Activated naive CD4-positive, alpha-beta T cell treated with anti-CD3 and anti-CD28 coated beads, Interleukin-2, amount 10 ng/mL, durations not matched to agents 7 days and 5 days (primary cell): ENCODE measurements around the gene WIPF1.
"Not testable (repeated sequence)": the region's sequence is repeated elsewhere in the genome, so short reads cannot be mapped to it uniquely, and the experiment has no call there.

Experiments used
- CTCF ChIA-PET: fragments of 350-600 bp; sonication (Branson Sonifier 250); formaldehyde crosslinking; loops from one replicate; lab custom pipeline; 2021; ENCODE audit warnings: antibody characterized with exemption; lab: Charles Lee
- DNase-seq: peaks from one replicate; pipeline ENCODE4 v3.0.0-alpha.2; 2020
- H3K27ac Mint-ChIP-seq: one replicate; pipeline ENCODE4 v1.8.0; 2021; ENCODE audit warnings: mild to moderate bottlenecking, moderate library complexity, mixed read lengths
- H3K27me3 Mint-ChIP-seq: one replicate; pipeline ENCODE4 v1.8.0; 2021; ENCODE audit warnings: mild to moderate bottlenecking, mixed read lengths
- H3K36me3 Mint-ChIP-seq: one replicate; pipeline ENCODE4 v1.8.0; 2021; ENCODE audit warnings: mixed read lengths
- H3K4me1 Mint-ChIP-seq: one replicate; pipeline ENCODE4 v1.8.0; 2021; ENCODE audit warnings: mixed read lengths
- H3K4me3 Mint-ChIP-seq: one replicate; pipeline ENCODE4 v1.8.0; 2021; ENCODE audit warnings: mild to moderate bottlenecking, moderate library complexity, mixed read lengths
- H3K9me3 Mint-ChIP-seq: one replicate; pipeline ENCODE4 v1.8.0; 2021; ENCODE audit warnings: mixed read lengths

Gene WIPF1

GRCh38 chr2:174548646-174549045, 49.0 kb downstream of the WIPF1 start:
- CTCF ChIA-PET, result interaction anchor here (1.0 to 3.9 kb wide), 4 partner anchors 55 to 141 kb away, joined by 3 to 132 read pairs (median 5); partner anchors contain the start of gene GPR155
- H3K27me3 Mint-ChIP-seq, DNase-seq, H3K4me3 Mint-ChIP-seq, H3K27ac Mint-ChIP-seq, H3K9me3 Mint-ChIP-seq: not testable (repeated sequence)
- H3K4me1 Mint-ChIP-seq, result peaks cover 23% of the 10 kb centered on the region
- H3K36me3 Mint-ChIP-seq, result peaks cover 14% of the 10 kb centered on the region

DNA sequence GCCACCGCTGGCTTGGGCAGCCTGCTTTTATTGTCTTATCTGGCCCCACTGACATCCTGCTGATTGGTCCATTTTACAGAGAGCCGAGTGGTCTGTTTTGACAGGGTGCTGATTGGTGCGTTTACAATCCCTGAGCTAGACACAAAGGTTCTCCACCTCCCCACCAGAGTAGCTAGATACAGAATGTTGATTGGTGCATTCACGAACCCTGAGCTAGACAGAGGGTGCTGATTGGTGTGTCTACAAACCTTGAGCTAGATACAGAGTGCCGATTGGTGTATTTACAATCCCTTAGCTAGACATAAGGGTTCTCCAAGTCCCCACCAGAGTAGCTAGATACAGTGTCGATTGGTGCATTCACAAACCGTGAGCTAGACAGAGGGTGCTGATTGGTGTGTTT, 49.6 kb downstream of the WIPF1 start:
- H3K9me3 Mint-ChIP-seq, H3K27me3 Mint-ChIP-seq, DNase-seq, H3K4me3 Mint-ChIP-seq: not testable (repeated sequence)
- H3K36me3 Mint-ChIP-seq, result peaks cover 14% of the 10 kb centered on the region
- H3K27ac Mint-ChIP-seq, result peak overlapping the region; percentile 49
- CTCF ChIA-PET, result interaction anchor here (0.9 to 3.9 kb wide), 8 partner anchors 27 to 207 kb away, joined by 3 to 132 read pairs (median 4); no protein-coding TSS in a partner anchor
- peaks cover 19% of the 10 kb centered on the region for H3K4me1 Mint-ChIP-seq

- CTCF ChIA-PET, result interaction anchor here (0.6 to 3.9 kb wide), 28 partner anchors 9 to 205 kb away, joined by 3 to 132 read pairs (median 4); no protein-coding TSS in a partner anchor
- H3K27me3 Mint-ChIP-seq, result no peaks in the 10 kb centered on the region
- peak; percentile 66 for DNase-seq
- peaks cover 7% of the 10 kb centered on the region for H3K4me1 Mint-ChIP-seq
- H3K27ac Mint-ChIP-seq, result no peak overlapping the region
- H3K9me3 Mint-ChIP-seq, result no peaks in the 10 kb centered on the region
- peaks cover 8% of the 10 kb centered on the region for H3K36me3 Mint-ChIP-seq
- H3K4me3 Mint-ChIP-seq, result no peak overlapping the region
Measured at GRCh38 chr2:174546519-174547506, 50.8 kb downstream of the WIPF1 start.

GRCh38 chr2:174545240-174545639, 52.4 kb downstream of the WIPF1 start:
- H3K4me3 Mint-ChIP-seq, result no peak overlapping the region
- no peaks in the 10 kb centered on the region for H3K9me3 Mint-ChIP-seq
- DNase-seq, result no peak
- peaks cover 4% of the 10 kb centered on the region for H3K36me3 Mint-ChIP-seq
- CTCF ChIA-PET, result interaction anchor here (3.5 kb wide), 1 partner anchor 82 kb away, joined by 25 read pairs; no protein-coding TSS in a partner anchor
- peaks cover 4% of the 10 kb centered on the region for H3K4me1 Mint-ChIP-seq
- no peak overlapping the region for H3K27ac Mint-ChIP-seq
- peaks cover 3% of the 10 kb centered on the region for H3K27me3 Mint-ChIP-seq

DNA sequence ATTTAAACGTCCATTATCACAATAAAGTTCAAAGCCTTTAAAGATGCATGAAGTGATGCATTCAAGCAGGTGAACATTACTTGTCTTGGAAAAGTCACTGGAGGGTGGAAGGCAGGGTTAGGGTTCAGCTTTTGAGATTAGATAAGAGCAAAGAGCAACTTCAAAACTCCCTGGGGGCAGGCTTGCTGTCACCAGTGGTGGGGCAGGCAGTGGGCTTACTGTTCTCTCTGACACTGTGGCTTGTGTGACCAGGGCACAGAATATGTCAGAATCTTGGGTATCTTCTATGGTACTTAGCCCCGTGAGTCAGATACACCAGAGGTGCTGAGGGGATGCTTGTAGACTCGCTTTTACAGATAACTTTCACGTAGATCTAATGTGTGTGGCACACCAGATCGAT, 52.8 kb downstream of the WIPF1 start:
- Mint-ChIP-seq H3K27me3 (peaks cover 3% of the 10 kb centered on the region), H3K4me3 (no peak overlapping the region), H3K27ac (no peak overlapping the region), H3K36me3 (peaks cover 4% of the 10 kb centered on the region), H3K9me3 (no peaks in the 10 kb centered on the region), H3K4me1 (peaks cover 5% of the 10 kb centered on the region)
- DNase-seq, result no peak
- CTCF ChIA-PET, result interaction anchor here (3.5 kb wide), 1 partner anchor 82 kb away, joined by 25 read pairs; no protein-coding TSS in a partner anchor

DNA sequence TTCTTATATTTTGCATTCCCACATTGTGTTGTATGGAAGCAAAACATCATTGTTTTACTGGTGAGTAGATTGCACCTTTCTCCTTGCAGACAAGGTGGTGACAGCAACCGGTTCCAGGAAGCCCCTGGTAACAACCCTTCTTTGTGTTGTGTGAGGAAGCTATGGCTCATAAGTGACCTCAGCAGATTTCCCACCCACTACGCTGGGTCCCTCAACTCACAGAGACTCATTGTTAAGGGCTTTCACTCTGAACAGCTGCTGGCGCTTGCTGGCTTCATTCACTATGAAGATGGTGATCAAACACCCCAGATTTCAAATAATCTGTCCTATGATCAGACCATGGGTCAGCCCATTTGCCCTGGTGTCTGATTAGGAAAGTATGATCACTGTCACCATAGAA, 53.4 kb downstream of the WIPF1 start:
- no peak for DNase-seq
- CTCF ChIA-PET, result interaction anchor here (0.5 to 3.5 kb wide), 2 partner anchors 81 to 303 kb away, joined by 3 to 25 read pairs; no protein-coding TSS in a partner anchor
- H3K4me1 Mint-ChIP-seq, result peaks cover 10% of the 10 kb centered on the region
- H3K36me3 Mint-ChIP-seq, result peaks cover 4% of the 10 kb centered on the region
- H3K9me3 Mint-ChIP-seq, result no peaks in the 10 kb centered on the region
- no peak overlapping the region for H3K4me3 Mint-ChIP-seq
- peaks cover 8% of the 10 kb centered on the region for H3K27me3 Mint-ChIP-seq
- no peak overlapping the region for H3K27ac Mint-ChIP-seq

- no peak for DNase-seq
- Mint-ChIP-seq H3K4me3 (no peak overlapping the region), H3K36me3 (no peaks in the 10 kb centered on the region), H3K27ac (no peak overlapping the region), H3K9me3 (no peaks in the 10 kb centered on the region), H3K27me3 (peaks cover 23% of the 10 kb centered on the region), H3K4me1 (peaks cover 9% of the 10 kb centered on the region)
- CTCF ChIA-PET, result no interaction called here
Measured at GRCh38 chr2:174540893-174541292, 56.7 kb downstream of the WIPF1 start.

DNA sequence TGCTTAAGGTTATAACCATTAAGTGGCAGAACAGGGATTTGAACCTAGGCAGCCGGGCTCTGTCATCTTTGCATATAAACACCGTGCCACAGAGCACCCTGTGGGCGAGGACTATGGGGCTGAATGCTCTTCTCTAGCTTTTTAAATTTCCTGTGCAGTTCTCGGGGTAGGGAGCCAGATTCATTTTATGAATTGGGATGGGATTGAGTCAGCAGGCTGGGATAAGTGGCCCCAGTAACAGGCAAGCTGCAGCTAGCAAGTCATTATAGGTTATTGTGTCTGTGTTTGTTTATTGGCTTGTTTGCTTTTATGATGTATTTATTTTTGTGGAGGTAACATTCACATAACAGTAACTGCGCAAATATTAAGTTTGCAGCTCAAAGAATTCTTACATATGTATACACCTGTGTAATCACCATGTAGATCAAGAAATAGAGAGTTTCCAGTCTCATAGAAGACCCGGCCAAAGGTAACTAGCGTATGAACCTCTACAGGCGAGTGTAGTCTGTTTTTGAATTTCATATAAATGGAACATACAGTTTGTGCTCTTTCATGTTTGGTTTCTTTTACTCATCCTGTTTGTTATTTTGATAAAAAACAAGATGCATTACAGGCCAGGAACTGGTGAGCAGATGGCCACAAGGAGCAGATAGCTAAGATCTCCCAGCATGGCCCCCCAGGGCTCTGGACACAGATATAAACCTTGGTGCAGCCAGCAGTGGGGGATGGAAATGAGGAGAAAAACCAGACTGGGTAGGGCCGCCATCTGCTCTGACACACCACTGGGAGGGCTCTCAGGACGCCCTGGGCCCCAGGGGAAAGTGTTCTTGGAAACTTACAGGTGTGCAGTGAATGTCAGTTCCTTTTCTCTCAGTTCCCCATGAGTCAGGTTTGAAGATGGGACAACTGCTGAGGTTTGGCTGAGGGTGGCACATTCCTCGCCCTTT, 61.6 kb downstream of the WIPF1 start:
- CTCF ChIA-PET, result interaction anchor here (0.7 to 1.3 kb wide), 2 partner anchors 63 to 75 kb away, joined by 3 to 4 read pairs; no protein-coding TSS in a partner anchor
- H3K4me3 Mint-ChIP-seq, result no peak overlapping the region
- H3K27ac Mint-ChIP-seq, result no peak overlapping the region
- H3K9me3 Mint-ChIP-seq, result no peaks in the 10 kb centered on the region
- no peaks in the 10 kb centered on the region for H3K36me3 Mint-ChIP-seq
- peaks cover 20% of the 10 kb centered on the region for H3K27me3 Mint-ChIP-seq
- H3K4me1 Mint-ChIP-seq, result peaks cover 7% of the 10 kb centered on the region
- no peak for DNase-seq

- Mint-ChIP-seq H3K36me3 (no peaks in the 10 kb centered on the region), H3K27ac (no peak overlapping the region), H3K4me1 (peaks cover 7% of the 10 kb centered on the region), H3K4me3 (no peak overlapping the region), H3K9me3 (no peaks in the 10 kb centered on the region), H3K27me3 (peaks cover 20% of the 10 kb centered on the region)
- CTCF ChIA-PET, result interaction anchor here (0.7 to 1.5 kb wide), 3 partner anchors 12 to 524 kb away, joined by 3 to 4 read pairs (median 3); no protein-coding TSS in a partner anchor
- no peak for DNase-seq
Measured at GRCh38 chr2:174535083-174535482, 62.5 kb downstream of the WIPF1 start.

DNA sequence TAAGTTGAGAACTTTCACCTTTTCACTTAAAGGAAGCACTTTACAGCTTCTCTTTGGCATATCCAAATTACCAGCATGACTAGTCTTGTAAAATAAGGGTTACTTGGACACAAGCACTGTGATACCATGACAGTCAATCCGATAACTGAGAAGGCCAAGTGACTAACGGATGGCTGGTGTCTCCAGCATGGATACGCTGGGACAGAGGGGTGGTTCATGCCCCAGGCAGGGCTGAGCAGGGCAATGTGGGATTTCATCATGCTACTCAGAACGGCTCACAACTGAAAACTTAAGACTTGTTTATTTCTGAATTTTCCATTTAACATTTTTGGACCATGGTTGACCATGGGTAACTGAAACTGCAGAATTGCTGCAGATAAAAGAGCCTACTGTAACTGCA, 67.7 kb downstream of the WIPF1 start:
- peaks cover 9% of the 10 kb centered on the region for H3K9me3 Mint-ChIP-seq
- CTCF ChIA-PET, result no interaction called here
- H3K27me3 Mint-ChIP-seq, result peaks cover 9% of the 10 kb centered on the region
- H3K4me3 Mint-ChIP-seq, result no peak overlapping the region
- peaks cover 1% of the 10 kb centered on the region for H3K4me1 Mint-ChIP-seq
- peaks cover 3% of the 10 kb centered on the region for H3K36me3 Mint-ChIP-seq
- DNase-seq, result no peak
- H3K27ac Mint-ChIP-seq, result no peak overlapping the region

GRCh38 chr2:174527959-174528358, 69.6 kb downstream of the WIPF1 start:
- CTCF ChIA-PET, result interaction anchor here (0.6 to 1.1 kb wide), 3 partner anchors 9 to 160 kb away, joined by 3 to 4 read pairs (median 3); no protein-coding TSS in a partner anchor
- Mint-ChIP-seq H3K27ac (no peak overlapping the region), H3K36me3 (peaks cover 3% of the 10 kb centered on the region), H3K9me3 (peaks cover 9% of the 10 kb centered on the region), H3K4me3 (no peak overlapping the region), H3K27me3 (peaks cover 9% of the 10 kb centered on the region), H3K4me1 (peaks cover 15% of the 10 kb centered on the region)
- DNase-seq, result no peak

DNA sequence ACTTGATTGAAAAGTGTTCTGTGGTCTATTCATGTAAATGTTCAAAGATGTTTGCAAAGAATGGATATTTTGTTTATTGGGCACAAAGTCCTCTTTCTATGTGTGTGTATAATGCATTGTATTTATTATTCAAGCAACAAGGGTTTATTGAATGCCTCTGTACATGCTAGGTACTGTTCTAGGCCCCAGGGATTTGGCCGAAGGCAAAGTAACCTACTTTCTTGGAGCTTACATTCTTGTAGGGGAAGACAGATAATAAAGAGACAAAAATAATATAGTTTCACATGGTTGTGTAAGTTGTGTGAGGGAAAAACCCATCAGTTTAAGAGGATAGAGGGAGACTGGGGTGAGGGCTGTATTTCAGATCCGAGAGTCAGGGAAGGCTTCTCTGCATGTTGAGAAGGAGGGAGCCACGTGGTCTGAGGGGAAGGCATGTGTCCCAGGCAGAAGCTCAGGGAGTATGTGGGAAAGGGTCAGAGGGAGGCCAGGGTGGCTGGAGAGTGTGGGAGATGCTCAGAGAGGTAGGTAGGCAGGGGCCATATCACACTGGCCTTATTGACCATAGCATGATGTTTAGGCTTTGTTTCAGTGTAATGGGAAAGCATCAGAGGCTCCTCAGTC, 70.4 kb downstream of the WIPF1 start:
- Mint-ChIP-seq H3K36me3 (peaks cover 3% of the 10 kb centered on the region), H3K4me3 (no peak overlapping the region), H3K27ac (no peak overlapping the region), H3K9me3 (peaks cover 9% of the 10 kb centered on the region), H3K27me3 (peaks cover 9% of the 10 kb centered on the region), H3K4me1 (peaks cover 19% of the 10 kb centered on the region)
- CTCF ChIA-PET, result interaction anchor here (0.6 to 1.1 kb wide), 3 partner anchors 10 to 161 kb away, joined by 3 to 4 read pairs (median 3); no protein-coding TSS in a partner anchor
- DNase-seq, result no peak

DNA sequence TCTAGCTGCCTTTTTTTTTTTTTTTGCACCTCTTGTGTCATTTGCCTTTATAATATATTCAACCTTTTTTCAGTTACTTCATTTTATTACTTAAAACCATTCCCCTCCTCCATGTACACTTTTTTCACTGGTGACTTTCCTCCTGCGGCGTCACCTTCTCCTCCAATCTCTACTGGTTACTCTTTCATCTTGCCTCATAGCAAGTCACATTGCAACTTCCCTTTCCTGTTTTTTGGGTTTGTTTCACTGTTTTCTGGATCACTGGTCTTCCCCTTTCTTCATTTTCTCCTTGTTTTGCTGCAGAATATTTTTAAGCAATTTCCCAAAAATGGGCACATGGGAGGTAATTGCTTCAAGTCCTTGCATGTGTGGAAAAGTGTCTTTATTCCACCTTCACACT, 73.1 kb downstream of the WIPF1 start:
- H3K9me3 Mint-ChIP-seq, result peaks cover 9% of the 10 kb centered on the region
- no peak for DNase-seq
- peaks cover 3% of the 10 kb centered on the region for H3K36me3 Mint-ChIP-seq
- H3K27ac Mint-ChIP-seq, result peak overlapping the region; percentile 39
- CTCF ChIA-PET, result interaction anchor here (5.3 kb wide), 1 partner anchor 63 kb away, joined by 53 read pairs; no protein-coding TSS in a partner anchor
- peaks cover 21% of the 10 kb centered on the region for H3K4me1 Mint-ChIP-seq
- peaks cover 9% of the 10 kb centered on the region for H3K27me3 Mint-ChIP-seq
- no peak overlapping the region for H3K4me3 Mint-ChIP-seq
